Inferior parietal cortex (tissue), 1 donor: Measurements from ENCODE around the gene SCFD2.
"Not testable (repeated sequence)": the region's sequence is repeated elsewhere in the genome, so short reads cannot be mapped to it uniquely, and the experiment has no call there.

Experiments used
- DNase-seq: peaks from one replicate; pipeline ENCODE4 v3.0.0-alpha.2; 2016; ENCODE audit errors: extremely low spot score

Gene SCFD2

GRCh38 chr4:52834641-52835456, 531.0 kb downstream of the SCFD2 start:
- DNase-seq: not testable (repeated sequence)

GRCh38 chr4:52833941-52834525, 531.8 kb downstream of the SCFD2 start:
- DNase-seq: no peak

DNA sequence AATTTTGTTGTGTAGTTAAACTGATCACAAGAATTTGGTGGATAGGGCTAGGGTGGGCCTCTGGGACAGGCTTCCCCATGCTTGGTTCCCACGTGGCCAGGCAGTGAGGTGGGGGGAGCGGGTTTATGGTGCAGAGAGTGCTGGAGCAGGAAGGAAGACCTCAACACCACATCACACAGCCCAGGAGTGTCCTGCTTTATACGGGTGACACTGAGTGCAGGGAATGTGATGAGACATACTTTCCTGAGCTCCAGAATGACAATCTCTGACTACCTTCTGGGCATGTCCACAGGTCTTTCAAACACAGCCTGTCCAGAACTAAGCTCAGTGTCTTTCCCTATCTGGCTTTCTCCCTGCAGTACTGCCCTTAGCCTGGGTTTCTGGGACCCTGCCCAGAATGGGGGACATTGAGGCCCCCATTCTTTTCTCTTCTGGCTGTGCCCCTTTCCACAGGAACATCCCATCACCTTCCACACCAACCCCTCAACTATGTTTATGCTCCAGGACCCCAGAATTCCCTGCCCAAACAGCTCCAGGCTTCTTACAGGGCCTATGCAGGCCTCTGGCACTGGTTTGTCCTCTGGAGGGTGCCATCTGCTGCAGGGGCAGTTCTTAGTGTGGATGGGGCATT, 540.3 kb downstream of the SCFD2 start:
- DNase-seq: no peak

GRCh38 chr4:52824603-52825459, 541.0 kb downstream of the SCFD2 start:
- no peak for DNase-seq

- DNase-seq: no peak
Measured at GRCh38 chr4:52824270-52824602, 541.6 kb downstream of the SCFD2 start.

- DNase-seq: no peak
Measured at GRCh38 chr4:52823702-52824092, 542.2 kb downstream of the SCFD2 start.
